Measurements from ENCODE around the gene DHRS1. TPM values are rescaled to one million over a fixed set of nuclear protein-coding genes. Genes with fewer than 3 reads are reported as not detected.
A peak's percentile ranks its signal among the peaks of the same experiment; 100 is the strongest.

The DHRS1 gene
- total and polyA plus RNA-seq, 9 of the 15 experiments (the other 6 are each of a cell fraction or from before 2014, with no cell fraction given) = 7.3 to 33.6 (median 13.3) TPM

DNA sequence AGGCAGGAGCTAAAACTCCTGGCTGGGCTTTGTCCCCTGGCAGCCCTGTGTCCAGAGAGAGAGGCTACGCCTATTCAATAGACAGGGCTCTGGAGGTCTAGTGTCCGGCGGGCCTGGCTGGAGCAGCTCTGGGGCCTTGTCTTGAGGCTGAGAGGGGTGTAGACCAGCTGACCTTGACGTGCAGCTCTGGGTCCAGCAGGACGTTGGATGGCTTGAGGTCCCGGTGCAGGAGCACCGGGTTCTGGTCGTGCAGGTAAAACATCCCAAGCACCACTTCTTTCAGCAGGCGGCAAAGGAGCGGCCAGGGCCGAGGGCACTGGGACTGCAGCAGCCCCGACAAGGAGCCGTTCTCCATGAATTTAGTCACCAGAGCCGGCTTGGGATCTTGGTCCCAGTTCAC lies 39.3 kb upstream of the DHRS1 start:
- 58% methylated on average over 8 of the region's 14 CpGs for WGBS (ENCODE audit: insufficient coverage, low coverage, missing lambda C conversion rate)
- FAIRE-seq = no peak
- TF ChIP-seq SP1 (CRISPR knock-in tag; IDR thresholded peaks at IDR 0.05) = no peak
- no peak for TF ChIP-seq TRIM24 (IDR thresholded peaks at IDR 0.05)
- TF ChIP-seq, protein P1, sequence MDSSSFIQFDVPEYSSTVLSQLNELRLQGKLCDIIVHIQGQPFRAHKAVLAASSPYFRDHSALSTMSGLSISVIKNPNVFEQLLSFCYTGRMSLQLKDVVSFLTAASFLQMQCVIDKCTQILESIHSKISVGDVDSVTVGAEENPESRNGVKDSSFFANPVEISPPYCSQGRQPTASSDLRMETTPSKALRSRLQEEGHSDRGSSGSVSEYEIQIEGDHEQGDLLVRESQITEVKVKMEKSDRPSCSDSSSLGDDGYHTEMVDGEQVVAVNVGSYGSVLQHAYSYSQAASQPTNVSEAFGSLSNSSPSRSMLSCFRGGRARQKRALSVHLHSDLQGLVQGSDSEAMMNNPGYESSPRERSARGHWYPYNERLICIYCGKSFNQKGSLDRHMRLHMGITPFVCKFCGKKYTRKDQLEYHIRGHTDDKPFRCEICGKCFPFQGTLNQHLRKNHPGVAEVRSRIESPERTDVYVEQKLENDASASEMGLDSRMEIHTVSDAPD (CRISPR knock-in tag; IDR thresholded peaks at IDR 0.05) = no peak
- TF ChIP-seq SMC3 (conservative IDR thresholded peaks at IDR 0.05; ENCODE audit: insufficient read depth, low read depth, low read length) = no peak
- TF ChIP-seq ILK (tag; IDR thresholded peaks at IDR 0.05; ENCODE audit: borderline replicate concordance, low read depth) = no peak
- TF ChIP-seq ZNF121 (CRISPR knock-in tag; conservative IDR thresholded peaks at IDR 0.05) = no peak
- TF ChIP-seq CHD1 (IDR thresholded peaks at IDR 0.05; ENCODE audit: low read length) = no peak
- no peak for TF ChIP-seq MECOM (CRISPR knock-in tag; IDR thresholded peaks at IDR 0.05)
- no peak for TF ChIP-seq NFXL1 (CRISPR knock-in tag; IDR thresholded peaks at IDR 0.05)
- no peak for TF ChIP-seq HMG20B (CRISPR knock-in tag; IDR thresholded peaks at IDR 0.05)
- TF ChIP-seq ZNF384 (IDR thresholded peaks at IDR 0.05; ENCODE audit: low read depth, low read length) = no peak
- TF ChIP-seq, protein P2, sequence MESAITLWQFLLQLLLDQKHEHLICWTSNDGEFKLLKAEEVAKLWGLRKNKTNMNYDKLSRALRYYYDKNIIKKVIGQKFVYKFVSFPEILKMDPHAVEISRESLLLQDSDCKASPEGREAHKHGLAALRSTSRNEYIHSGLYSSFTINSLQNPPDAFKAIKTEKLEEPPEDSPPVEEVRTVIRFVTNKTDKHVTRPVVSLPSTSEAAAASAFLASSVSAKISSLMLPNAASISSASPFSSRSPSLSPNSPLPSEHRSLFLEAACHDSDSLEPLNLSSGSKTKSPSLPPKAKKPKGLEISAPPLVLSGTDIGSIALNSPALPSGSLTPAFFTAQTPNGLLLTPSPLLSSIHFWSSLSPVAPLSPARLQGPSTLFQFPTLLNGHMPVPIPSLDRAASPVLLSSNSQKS (CRISPR knock-in tag; IDR thresholded peaks at IDR 0.05) = no peak
- TF ChIP-seq NBN (IDR thresholded peaks at IDR 0.05; ENCODE audit: low read depth) = no peak
- no peak for TF ChIP-seq NFYB (IDR thresholded peaks at IDR 0.05; ENCODE audit: extremely low read depth, insufficient read length)
- H3K9me1 ChIP-seq (ENCODE audit: control insufficient read depth, insufficient read depth, low read length) = no peaks in the 10 kb centered on the region
- no peaks in the 10 kb centered on the region for H3K79me2 ChIP-seq (ENCODE audit: control insufficient read depth, insufficient read depth, low read length)
- no peak for DNase-seq (ENCODE audit: extremely low read depth in 1 of 4, low spot score in 3 of 4)
- intact Hi-C loops (cut with micrococcal nuclease) = no loop called here
- H3K9ac ChIP-seq (ENCODE audit: insufficient read depth in 1 of 2, low read depth in 2 of 2, low read length in 2 of 2) = peak overlapping the region in 1 of 2 experiments; percentile 5; a peak in 1 of 4 replicates
- no peak for ATAC-seq
- H3K4me1 ChIP-seq (replicated peaks in 1 of 2; ENCODE audit: control insufficient read depth in 2 of 2, insufficient read depth in 2 of 2, low read length in 2 of 2) = peaks cover under 1 to 22% of the 10 kb centered on the region in 2 experiments; a peak in 4 of 5 replicates
- POLR2A ChIA-PET = interaction anchor here (0.9 kb wide), 1 partner anchor 80 kb away, joined by 3 read pairs; no protein-coding TSS in a partner anchor
- in situ Hi-C loops (cut with MboI) = loop anchor here (25.0 kb wide), 1 partner anchor 348 kb away; no protein-coding TSS in a partner anchor
- H3K36me3 ChIP-seq (ENCODE audit: control insufficient read depth, insufficient read depth, low read length) = no peaks in the 10 kb centered on the region
- CTCF ChIA-PET (ENCODE audit: low intra/inter-chr PET ratio) = no interaction called here
- no TSS peak for BruUV-seq (replicated peaks)
- no peak overlapping the region for H3K4me3 ChIP-seq
- H2AFZ ChIP-seq (ENCODE audit: low read depth, low read length) = no peak overlapping the region
- H3K27me3 ChIP-seq (ENCODE audit: control insufficient read depth in 2 of 2, insufficient read depth in 2 of 2, low read length in 2 of 2) = peaks cover 0 to 9% of the 10 kb centered on the region in 2 experiments; a peak in 1 of 5 replicates
- H3K4me2 ChIP-seq (ENCODE audit: insufficient read depth, low read length) = no peak overlapping the region
- no peaks in the 10 kb centered on the region for H4K20me1 ChIP-seq (replicated peaks; ENCODE audit: control insufficient read depth, insufficient read depth, low read length)
- no peaks in the 10 kb centered on the region for H3K9me3 ChIP-seq (replicated peaks; ENCODE audit: control insufficient read depth, insufficient read depth, low read depth, low read length)
- H3K27ac ChIP-seq (ENCODE audit: extremely low read depth, low read depth, low read length) = no peak overlapping the region

Measured in K562 (cell line).